HG03558 (cell line): ENCODE measurements around the gene FUT8.

Experiments
- ATAC-seq: cut with Tn5 transposase; IDR thresholded peaks from one replicate; pipeline ENCODE4 v1.9.1; 2021; ENCODE audit warnings: moderate number of reproducible peaks; ENCODE audit not compliant: unreplicated experiment; ENCODE audit errors: extremely low read depth

Gene FUT8

GRCh38 chr14:65792208-65792905 lies 379.8 kb downstream of the FUT8 start:
- ATAC-seq: no peak
